ENCODE measurements around the gene VAV3.

- TF ChIP-seq POLR2A (IDR thresholded peaks at IDR 0.05) (no peak), CTCF (IDR thresholded peaks at IDR 0.05) (no peak)
Measured at GRCh38 chr1:107526524-107527198, 438.3 kb downstream of the VAV3 start.

Data from transverse colon (tissue), 3 donors.